HepG2 (cell line): ENCODE data around the gene CEP120. TPM values are rescaled to one million over a fixed set of nuclear protein-coding genes. Genes with fewer than 3 reads are reported as not detected.

Experiments used
- ATAC-seq: fragments of 200-7000 bp; cut with Tn5 transposase; 3 replicates; pipeline ENCODE4 v1.9.1; 2020; ENCODE audit warnings: mild to moderate bottlenecking, moderate library complexity
- BruUV-seq: library from RNA; stranded (reverse); fragments of 400-500 nt; replicated peaks from 2 replicates; lab custom pipeline; 2021; lab: Mats Ljungman, UMichigan
- CTCF ChIA-PET: fragments of 300-600 bp; formaldehyde crosslinking; extraction: SDS; loops from one replicate; lab custom pipeline; 2021; ENCODE audit warnings: low total read pairs, inconsistent platforms, low intra/inter-chr PET ratio; lab: Yijun Ruan, JAX
- POLR2A ChIA-PET: fragments of 350-600 bp; sonication (Branson Sonifier 250); formaldehyde crosslinking; loops from one replicate; lab custom pipeline; 2020; ENCODE audit warnings: antibody characterized with exemption, inconsistent platforms; lab: Yijun Ruan, JAX
- DNase-seq: peaks from one replicate; pipeline ENCODE4 v3.0.0-alpha.2; 2015; ENCODE audit warnings: low spot score
- FAIRE-seq: peaks from 3 replicates; lab custom pipeline; 2011; peaks lifted over from hg19 to GRCh38; lab: Jason Lieb, UNC
- H2AFZ ChIP-seq: one replicate; pipeline ENCODE4 v1.6.1; 2011; ENCODE audit warnings: low read length, inconsistent platforms
- H3K27ac ChIP-seq: fragments of 300-600 bp; 3 replicates; pipeline ENCODE4 v1.8.0; 2011; ENCODE audit warnings: mixed run types, mild to moderate bottlenecking, mixed read lengths, low read length, inconsistent platforms; ENCODE audit not compliant: insufficient read depth; ENCODE audit errors: extremely low read length
- H3K27me3 ChIP-seq, 2 experiments: fragments of 200-600 bp in 1 of 2; 2 replicates in 1 of 2; 3 replicates in 1 of 2; pipeline versions ENCODE4 v1.6.0 to v1.8.0; 2011; ENCODE audit warnings: low read length in 2 of 2, mild to moderate bottlenecking in 2 of 2, moderate library complexity in 2 of 2, inconsistent platforms in 1 of 2; ENCODE audit not compliant: insufficient read depth in 2 of 2, control insufficient read depth in 1 of 2
- H3K36me3 ChIP-seq, 2 experiments: fragments of 200-600 bp in 1 of 2; replicated peaks in 1 of 2; 2 replicates in 1 of 2; 3 replicates in 1 of 2; pipeline versions ENCODE4 v1.5.1 to v1.8.0; 2011; ENCODE audit warnings: low read length in 2 of 2, inconsistent platforms in 1 of 2; ENCODE audit not compliant: insufficient read depth in 2 of 2, control insufficient read depth in 1 of 2
- H3K4me1 ChIP-seq: 2 replicates; pipeline ENCODE4 v1.5.1; 2012; ENCODE audit warnings: low read length, inconsistent platforms; ENCODE audit not compliant: insufficient read depth
- H3K4me2 ChIP-seq: 2 replicates; pipeline ENCODE4 v1.6.0; 2011; ENCODE audit warnings: low read depth, low read length, inconsistent platforms
- H3K4me3 ChIP-seq, 3 experiments: fragments of 200-600 bp in 1 of 3; sonication (generic), shearing (Covaris generic) in 1 of 3; replicated peaks in 1 of 3; 2 replicates each; pipeline ENCODE4 v1.5.1; 2011 to 2016; ENCODE audit warnings: low read length in 3 of 3, inconsistent platforms in 2 of 3, low read depth in 2 of 3, mild to moderate bottlenecking in 2 of 3, control low read depth in 1 of 3, mixed read lengths in 1 of 3; ENCODE audit not compliant: insufficient read depth in 1 of 3
- H3K79me2 ChIP-seq: one replicate; pipeline ENCODE4 v1.6.1; 2011; ENCODE audit warnings: low read length, inconsistent platforms; ENCODE audit not compliant: insufficient read depth
- H3K9ac ChIP-seq: 2 replicates; pipeline ENCODE4 v1.6.0; 2011; ENCODE audit warnings: mild to moderate bottlenecking, low read depth, low read length, inconsistent platforms; ENCODE audit not compliant: insufficient read depth
- H3K9me3 ChIP-seq: 2 replicates; pipeline ENCODE4 v1.5.1; 2012; ENCODE audit warnings: mild to moderate bottlenecking, low read length
- H4K20me1 ChIP-seq: 2 replicates; pipeline ENCODE4 v1.6.0; 2011; ENCODE audit warnings: inconsistent platforms, mild to moderate bottlenecking, low read length, moderate library complexity; ENCODE audit not compliant: insufficient read depth
- CBFB ChIP-seq: sonication (generic); formaldehyde crosslinking; IDR thresholded peaks from 2 replicates; pipeline ENCODE4 v1.4.0; 2020; ENCODE audit warnings: missing genetic modification reagents
- CERS6 ChIP-seq: sonication (generic); formaldehyde crosslinking; IDR thresholded peaks from 2 replicates; pipeline ENCODE4 v1.5.0; 2020; ENCODE audit warnings: missing genetic modification reagents
- CTCF ChIP-seq: sonication (generic); formaldehyde crosslinking; IDR thresholded peaks from 2 replicates; pipeline ENCODE4 v1.5.0; 2020; ENCODE audit warnings: mild to moderate bottlenecking, missing genetic modification reagents, moderate library complexity
- HIC2 ChIP-seq: sonication (generic); formaldehyde crosslinking; IDR thresholded peaks from 2 replicates; pipeline ENCODE4 v1.9.0; 2022; ENCODE audit warnings: low read depth, missing genetic modification reagents
- HNF4G ChIP-seq, 2 experiments: sonication (generic) in 1 of 2; formaldehyde crosslinking in 1 of 2; IDR thresholded peaks; 2 replicates each; pipeline versions ENCODE4 v1.4.0 to v1.6.1; 2011 to 2020; ENCODE audit warnings: borderline replicate concordance in 2 of 2, low read depth in 2 of 2, mild to moderate bottlenecking in 2 of 2, low read length in 1 of 2, missing genetic modification reagents in 1 of 2, moderate library complexity in 1 of 2
- MATR3 ChIP-seq: sonication (generic); formaldehyde crosslinking; IDR thresholded peaks from 2 replicates; pipeline ENCODE4 v1.4.0; 2020; ENCODE audit warnings: missing genetic modification reagents
- NFYC ChIP-seq: IDR thresholded peaks from 2 replicates; pipeline ENCODE4 v1.6.1; 2016; ENCODE audit warnings: missing genetic modification reagents, missing compliant biosample characterization
- POLR2G ChIP-seq: fragments of 200-400 bp; formaldehyde crosslinking; IDR thresholded peaks from 2 replicates; pipeline ENCODE4 v1.6.1; 2018; ENCODE audit warnings: mild to moderate bottlenecking, low read depth, low read length, moderate library complexity
- SCMH1 ChIP-seq: sonication (generic); formaldehyde crosslinking; IDR thresholded peaks from 2 replicates; pipeline ENCODE4 v1.9.0; 2021; ENCODE audit warnings: missing genetic modification reagents, mild to moderate bottlenecking, borderline replicate concordance
- STAG1 ChIP-seq: sonication (generic); formaldehyde crosslinking; IDR thresholded peaks from 2 replicates; pipeline ENCODE4 v1.4.0; 2020; ENCODE audit warnings: missing genetic modification reagents
- TEF ChIP-seq: sonication (generic); formaldehyde crosslinking; IDR thresholded peaks from 2 replicates; pipeline ENCODE4 v1.5.0; 2020; ENCODE audit warnings: missing genetic modification reagents
- ZNF232 ChIP-seq: sonication (generic); formaldehyde crosslinking; IDR thresholded peaks from 2 replicates; pipeline ENCODE4 v1.4.0; 2020; ENCODE audit warnings: missing genetic modification reagents, borderline replicate concordance
- ZNF784 ChIP-seq: sonication (generic); formaldehyde crosslinking; IDR thresholded peaks from 2 replicates; pipeline ENCODE4 v1.5.1; 2020; ENCODE audit warnings: missing genetic modification reagents, mild to moderate bottlenecking, borderline replicate concordance
- WGBS: methylation state at CpG from one replicate; pipeline ENCODE4 v1.1.6; 2017; ENCODE audit warnings: low lambda C conversion rate; 5-methylcytosine and 5-hydroxymethylcytosine counted together
- in situ Hi-C: cut with HindIII; loops from 2 replicates; pipeline ENCODE4 v1.10.0; 2017; ENCODE audit warnings: low pct_unique_long_range_greater_than_20kb; ENCODE audit not compliant: extremely low pct_ligation_motif_present
- intact Hi-C: fragments of 100-400 bp; cut with micrococcal nuclease; formaldehyde crosslinking; loops from one replicate; pipeline ENCODE4 v1.10.0; 2022; ENCODE audit not compliant: unreplicated experiment
- polyA plus RNA-seq, 8 experiments: library from polyadenylated mRNA; depleted of rRNA in 3 of 8; stranded (reverse) in 7 of 8; unstranded in 1 of 8; fragments of >200 nt; fragmentation: Illumina TruSeq in 4 of 8; extraction: Trizol in 4 of 8; gene quantifications; 2 replicates each; pipeline versions ENCODE4 v1.2.1 to v1.2.3, GENCODE V29; 2011 to 2016; ENCODE audit warnings: low read depth in 4 of 8, missing spikeins in 1 of 8, mixed read lengths in 1 of 8; ENCODE audit not compliant: insufficient read depth in 1 of 8
- total RNA-seq, 5 experiments: library from RNA; depleted of rRNA; stranded (reverse); fragments of >200 nt; fragmentation: Illumina TruSeq; extraction: Trizol; gene quantifications; 2 replicates each; pipeline ENCODE4 v1.2.3, GENCODE V29; 2016; ENCODE audit warnings: low read depth in 1 of 5
- TF ChIP-seq, protein P1 (sequence below): sonication (generic); formaldehyde crosslinking; IDR thresholded peaks from 2 replicates; pipeline ENCODE4 v1.4.0; 2020; ENCODE audit warnings: missing genetic modification reagents

Gene CEP120
- total and polyA plus RNA-seq, 2 of the 13 experiments (the other 11 are each of a cell fraction or from before 2014, with no cell fraction given), result 8.0 to 14.7 TPM

- H3K4me1 ChIP-seq, result no peaks in the 10 kb centered on the region
- 100% methylated on average over 1 of the region's 1 CpG for WGBS
- intact Hi-C loops (loop anchor here (1.0 kb wide), 2 partner anchors 470 to 851 kb away; no protein-coding TSS in a partner anchor), in situ Hi-C loops (no loop called here)
- no peaks in the 10 kb centered on the region for H4K20me1 ChIP-seq
- no peak overlapping the region for H3K4me2 ChIP-seq
- H3K9ac ChIP-seq, result no peak overlapping the region
- FAIRE-seq (no peak), DNase-seq (no peak), ATAC-seq (no peak)
- POLR2A ChIA-PET, result no interaction called here
- H3K27ac ChIP-seq, result no peak overlapping the region
- H3K9me3 ChIP-seq, result no peaks in the 10 kb centered on the region
- CTCF ChIA-PET, result interaction anchor here (0.9 to 1.1 kb wide), 2 partner anchors 471 to 852 kb away, joined by 3 read pairs; no protein-coding TSS in a partner anchor
- no peaks in the 10 kb centered on the region for H3K27me3 ChIP-seq
- BruUV-seq, result no TSS peak
- H3K36me3 ChIP-seq, result peaks cover 3 to 21% of the 10 kb centered on the region in 2 experiments; a peak in 4 of 5 replicates
- no peaks in the 10 kb centered on the region for H3K79me2 ChIP-seq
- H3K4me3 ChIP-seq, result no peak overlapping the region
- no peak overlapping the region for H2AFZ ChIP-seq
- TF ChIP-seq, protein P1, sequence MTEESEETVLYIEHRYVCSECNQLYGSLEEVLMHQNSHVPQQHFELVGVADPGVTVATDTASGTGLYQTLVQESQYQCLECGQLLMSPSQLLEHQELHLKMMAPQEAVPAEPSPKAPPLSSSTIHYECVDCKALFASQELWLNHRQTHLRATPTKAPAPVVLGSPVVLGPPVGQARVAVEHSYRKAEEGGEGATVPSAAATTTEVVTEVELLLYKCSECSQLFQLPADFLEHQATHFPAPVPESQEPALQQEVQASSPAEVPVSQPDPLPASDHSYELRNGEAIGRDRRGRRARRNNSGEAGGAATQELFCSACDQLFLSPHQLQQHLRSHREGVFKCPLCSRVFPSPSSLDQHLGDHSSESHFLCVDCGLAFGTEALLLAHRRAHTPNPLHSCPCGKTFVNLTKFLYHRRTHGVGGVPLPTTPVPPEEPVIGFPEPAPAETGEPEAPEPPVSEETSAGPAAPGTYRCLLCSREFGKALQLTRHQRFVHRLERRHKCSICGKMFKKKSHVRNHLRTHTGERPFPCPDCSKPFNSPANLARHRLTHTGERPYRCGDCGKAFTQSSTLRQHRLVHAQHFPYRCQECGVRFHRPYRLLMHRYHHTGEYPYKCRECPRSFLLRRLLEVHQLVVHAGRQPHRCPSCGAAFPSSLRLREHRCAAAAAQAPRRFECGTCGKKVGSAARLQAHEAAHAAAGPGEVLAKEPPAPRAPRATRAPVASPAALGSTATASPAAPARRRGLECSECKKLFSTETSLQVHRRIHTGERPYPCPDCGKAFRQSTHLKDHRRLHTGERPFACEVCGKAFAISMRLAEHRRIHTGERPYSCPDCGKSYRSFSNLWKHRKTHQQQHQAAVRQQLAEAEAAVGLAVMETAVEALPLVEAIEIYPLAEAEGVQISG (CRISPR knock-in tag), result no peak
- no peak for TF ChIP-seq CBFB (CRISPR knock-in tag)
- no peak for TF ChIP-seq POLR2G
- no peak for TF ChIP-seq MATR3 (CRISPR knock-in tag)
- TF ChIP-seq NFYC (CRISPR knock-in tag), result no peak
- TF ChIP-seq STAG1, result peak; percentile 45
- TF ChIP-seq ZNF232 (CRISPR knock-in tag), result no peak
- peak; percentile 25; the same call in 1 of the 2 replicates for TF ChIP-seq CTCF
- TF ChIP-seq TEF, result no peak
- no peak for TF ChIP-seq ZNF784 (CRISPR knock-in tag)
- no peak for TF ChIP-seq CERS6 (CRISPR knock-in tag)
- no peak for TF ChIP-seq HNF4G (IDR thresholded peaks at IDR 0.05; ENCODE audit: borderline replicate concordance, low read depth, low read length)
- TF ChIP-seq HNF4G (CRISPR knock-in tag; IDR thresholded peaks at IDR 0.05; ENCODE audit: borderline replicate concordance, low read depth), result no peak
- no peak for TF ChIP-seq HIC2 (CRISPR knock-in tag)
- TF ChIP-seq SCMH1 (CRISPR knock-in tag), result no peak
Observed at GRCh38 chr5:123367739-123368138, 55.5 kb downstream of the CEP120 start.
